SK-N-SH treated with all-trans-retinoic acid at 6 μM for 48 hours (cell line): ENCODE results near the gene NPR3.
A peak's percentile ranks its signal among the peaks of the same experiment; 100 is the strongest.

Experiments used
- ATAC-seq: fragments of 200-7000 bp; cut with Tn5 transposase; 3 replicates; pipeline ENCODE4 v1.9.1; 2020; ENCODE audit warnings: mild to moderate bottlenecking, moderate library complexity
- ARNTL ChIP-seq: fragments of 450-650 bp; formaldehyde crosslinking; IDR thresholded peaks from 2 replicates; pipeline ENCODE4 v1.5.0; 2020; ENCODE audit warnings: low read depth, mild to moderate bottlenecking, moderate library complexity, borderline replicate concordance
- BACH2 ChIP-seq: fragments of 250-450 bp; sonication (Bioruptor Pico); IDR thresholded peaks from 2 replicates; pipeline ENCODE4 v1.9.0; 2021; ENCODE audit warnings: mild to moderate bottlenecking, borderline replicate concordance
- CSDC2 ChIP-seq: fragments of 250-450 bp; sonication (Bioruptor Pico); IDR thresholded peaks from 2 replicates; pipeline ENCODE4 v1.5.0; 2020; ENCODE audit warnings: mild to moderate bottlenecking, moderate library complexity
- ESRRG ChIP-seq: fragments of 250-450 bp; sonication (Bioruptor Pico); IDR thresholded peaks from 2 replicates; pipeline ENCODE4 v1.6.1; 2021; ENCODE audit warnings: mild to moderate bottlenecking
- GLIS3 ChIP-seq: fragments of 250-450 bp; sonication (Bioruptor Pico); IDR thresholded peaks from 2 replicates; pipeline ENCODE4 v1.5.0; 2020; ENCODE audit warnings: mild to moderate bottlenecking, moderate library complexity
- ISL1 ChIP-seq: fragments of 250-450 bp; sonication (Bioruptor Pico); IDR thresholded peaks from 2 replicates; pipeline ENCODE4 v2.1.2; 2022; ENCODE audit warnings: mild to moderate bottlenecking, moderate library complexity
- OSR1 ChIP-seq: fragments of 250-450 bp; sonication (Bioruptor Pico); IDR thresholded peaks from 2 replicates; pipeline ENCODE4 v1.8.0; 2022; ENCODE audit warnings: moderate library complexity, mild to moderate bottlenecking, inconsistent platforms
- SNAI2 ChIP-seq: fragments of 250-450 bp; sonication (Bioruptor Pico); IDR thresholded peaks from 2 replicates; pipeline ENCODE4 v1.5.0; 2020; ENCODE audit warnings: mild to moderate bottlenecking, moderate library complexity
- TCF4 ChIP-seq: fragments of 250-450 bp; sonication (Bioruptor Pico); IDR thresholded peaks from 2 replicates; pipeline ENCODE4 v1.8.0; 2021; ENCODE audit warnings: mild to moderate bottlenecking, moderate library complexity, borderline replicate concordance
- TOX ChIP-seq: fragments of 250-450 bp; sonication (Bioruptor Pico); IDR thresholded peaks from 2 replicates; pipeline ENCODE4 v1.8.0; 2021; ENCODE audit warnings: mild to moderate bottlenecking, moderate library complexity, borderline replicate concordance
- ZC3H10 ChIP-seq: fragments of 250-450 bp; sonication (Bioruptor Pico); IDR thresholded peaks from 2 replicates; pipeline ENCODE4 v1.5.1; 2021; ENCODE audit warnings: mild to moderate bottlenecking, moderate library complexity
- ZFP3 ChIP-seq: fragments of 250-450 bp; sonication (Bioruptor Pico); IDR thresholded peaks from 2 replicates; pipeline ENCODE4 v1.5.0; 2020; ENCODE audit warnings: mild to moderate bottlenecking, moderate library complexity
- ZFP30 ChIP-seq: fragments of 450-650 bp; formaldehyde crosslinking; IDR thresholded peaks from 2 replicates; pipeline ENCODE4 v1.5.0; 2022; ENCODE audit warnings: mild to moderate bottlenecking, moderate library complexity
- ZNF565 ChIP-seq: fragments of 450-650 bp; formaldehyde crosslinking; conservative IDR thresholded peaks from 2 replicates; pipeline ENCODE4 v1.5.0; 2020; ENCODE audit warnings: low read depth, mild to moderate bottlenecking, moderate library complexity
- TF ChIP-seq, protein P1 (sequence below): fragments of 250-450 bp; sonication (Bioruptor Pico); IDR thresholded peaks from 2 replicates; pipeline ENCODE4 v1.8.0; 2021; ENCODE audit warnings: low read depth, mild to moderate bottlenecking, moderate library complexity, borderline replicate concordance
- TF ChIP-seq, protein P2 (sequence below): fragments of 250-450 bp; sonication (Bioruptor Pico); IDR thresholded peaks from 2 replicates; pipeline ENCODE4 v1.8.0; 2020; ENCODE audit warnings: mild to moderate bottlenecking, moderate library complexity, borderline replicate concordance
- TF ChIP-seq, protein P3 (sequence below): fragments of 250-450 bp; sonication (Bioruptor Pico); IDR thresholded peaks from 2 replicates; pipeline ENCODE4 v1.5.1; 2021; ENCODE audit warnings: mild to moderate bottlenecking, moderate library complexity

Gene NPR3

DNA sequence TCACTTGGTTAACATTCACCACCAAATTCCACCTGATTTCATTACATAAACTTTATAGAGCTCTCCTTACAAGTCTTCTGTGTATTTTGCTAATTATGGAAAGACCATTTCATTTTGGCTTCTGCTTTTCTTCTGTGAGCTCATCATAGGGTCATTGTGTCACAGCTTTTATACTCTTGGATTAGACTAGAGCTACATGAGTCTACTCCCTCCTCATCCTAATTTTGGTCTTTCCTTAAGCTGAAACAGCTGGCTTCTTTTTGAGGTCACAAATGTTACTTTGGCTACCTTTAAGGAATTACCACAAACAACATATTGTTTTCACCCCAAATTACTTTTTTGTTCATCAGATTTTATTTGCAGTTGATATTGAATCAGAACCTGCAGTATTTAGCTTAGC, 103.0 kb downstream of the NPR3 start:
- TF ChIP-seq TOX (CRISPR knock-in tag): no peak
- no peak for ATAC-seq

DNA sequence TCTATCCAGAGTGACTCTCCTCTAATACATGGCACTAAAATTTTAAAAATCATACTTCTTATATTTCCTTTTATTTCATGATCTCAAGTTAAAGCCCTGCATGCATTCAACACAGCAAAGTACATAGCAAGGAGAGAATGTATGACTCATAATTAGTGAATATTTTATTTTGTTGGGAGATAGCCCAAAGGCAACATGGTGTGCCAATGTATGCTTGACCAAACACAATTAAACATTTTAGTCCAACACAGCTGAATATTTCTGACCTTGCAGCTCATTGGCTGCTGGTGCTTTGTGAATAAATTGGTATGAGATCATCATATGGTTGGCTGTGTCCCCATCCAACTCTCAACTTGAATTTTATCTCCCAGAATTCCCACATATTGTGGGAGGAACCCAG, 103.5 kb downstream of the NPR3 start:
- ATAC-seq: peak; percentile 42
- TF ChIP-seq CSDC2 (no peak), ZFP30 (no peak), ARNTL (CRISPR knock-in tag) (no peak), ESRRG (CRISPR knock-in tag) (no peak), GLIS3 (CRISPR knock-in tag) (no peak), ISL1 (CRISPR knock-in tag) (no peak), BACH2 (CRISPR knock-in tag) (no peak), ZNF565 (no peak)
- TF ChIP-seq, protein P1, sequence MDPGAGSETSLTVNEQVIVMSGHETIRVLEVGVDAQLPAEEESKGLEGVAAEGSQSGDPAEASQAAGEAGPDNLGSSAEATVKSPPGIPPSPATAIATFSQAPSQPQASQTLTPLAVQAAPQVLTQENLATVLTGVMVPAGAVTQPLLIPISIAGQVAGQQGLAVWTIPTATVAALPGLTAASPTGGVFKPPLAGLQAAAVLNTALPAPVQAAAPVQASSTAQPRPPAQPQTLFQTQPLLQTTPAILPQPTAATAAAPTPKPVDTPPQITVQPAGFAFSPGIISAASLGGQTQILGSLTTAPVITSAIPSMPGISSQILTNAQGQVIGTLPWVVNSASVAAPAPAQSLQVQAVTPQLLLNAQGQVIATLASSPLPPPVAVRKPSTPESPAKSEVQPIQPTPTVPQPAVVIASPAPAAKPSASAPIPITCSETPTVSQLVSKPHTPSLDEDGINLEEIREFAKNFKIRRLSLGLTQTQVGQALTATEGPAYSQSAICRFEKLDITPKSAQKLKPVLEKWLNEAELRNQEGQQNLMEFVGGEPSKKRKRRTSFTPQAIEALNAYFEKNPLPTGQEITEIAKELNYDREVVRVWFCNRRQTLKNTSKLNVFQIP (CRISPR knock-in tag): no peak
- TF ChIP-seq, protein P2, sequence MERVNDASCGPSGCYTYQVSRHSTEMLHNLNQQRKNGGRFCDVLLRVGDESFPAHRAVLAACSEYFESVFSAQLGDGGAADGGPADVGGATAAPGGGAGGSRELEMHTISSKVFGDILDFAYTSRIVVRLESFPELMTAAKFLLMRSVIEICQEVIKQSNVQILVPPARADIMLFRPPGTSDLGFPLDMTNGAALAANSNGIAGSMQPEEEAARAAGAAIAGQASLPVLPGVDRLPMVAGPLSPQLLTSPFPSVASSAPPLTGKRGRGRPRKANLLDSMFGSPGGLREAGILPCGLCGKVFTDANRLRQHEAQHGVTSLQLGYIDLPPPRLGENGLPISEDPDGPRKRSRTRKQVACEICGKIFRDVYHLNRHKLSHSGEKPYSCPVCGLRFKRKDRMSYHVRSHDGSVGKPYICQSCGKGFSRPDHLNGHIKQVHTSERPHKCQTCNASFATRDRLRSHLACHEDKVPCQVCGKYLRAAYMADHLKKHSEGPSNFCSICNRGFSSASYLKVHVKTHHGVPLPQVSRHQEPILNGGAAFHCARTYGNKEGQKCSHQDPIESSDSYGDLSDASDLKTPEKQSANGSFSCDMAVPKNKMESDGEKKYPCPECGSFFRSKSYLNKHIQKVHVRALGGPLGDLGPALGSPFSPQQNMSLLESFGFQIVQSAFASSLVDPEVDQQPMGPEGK (CRISPR knock-in tag): no peak
- TF ChIP-seq, protein P3, sequence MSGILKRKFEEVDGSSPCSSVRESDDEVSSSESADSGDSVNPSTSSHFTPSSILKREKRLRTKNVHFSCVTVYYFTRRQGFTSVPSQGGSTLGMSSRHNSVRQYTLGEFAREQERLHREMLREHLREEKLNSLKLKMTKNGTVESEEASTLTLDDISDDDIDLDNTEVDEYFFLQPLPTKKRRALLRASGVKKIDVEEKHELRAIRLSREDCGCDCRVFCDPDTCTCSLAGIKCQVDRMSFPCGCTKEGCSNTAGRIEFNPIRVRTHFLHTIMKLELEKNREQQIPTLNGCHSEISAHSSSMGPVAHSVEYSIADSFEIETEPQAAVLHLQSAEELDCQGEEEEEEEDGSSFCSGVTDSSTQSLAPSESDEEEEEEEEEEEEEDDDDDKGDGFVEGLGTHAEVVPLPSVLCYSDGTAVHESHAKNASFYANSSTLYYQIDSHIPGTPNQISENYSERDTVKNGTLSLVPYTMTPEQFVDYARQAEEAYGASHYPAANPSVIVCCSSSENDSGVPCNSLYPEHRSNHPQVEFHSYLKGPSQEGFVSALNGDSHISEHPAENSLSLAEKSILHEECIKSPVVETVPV (CRISPR knock-in tag): no peak

DNA sequence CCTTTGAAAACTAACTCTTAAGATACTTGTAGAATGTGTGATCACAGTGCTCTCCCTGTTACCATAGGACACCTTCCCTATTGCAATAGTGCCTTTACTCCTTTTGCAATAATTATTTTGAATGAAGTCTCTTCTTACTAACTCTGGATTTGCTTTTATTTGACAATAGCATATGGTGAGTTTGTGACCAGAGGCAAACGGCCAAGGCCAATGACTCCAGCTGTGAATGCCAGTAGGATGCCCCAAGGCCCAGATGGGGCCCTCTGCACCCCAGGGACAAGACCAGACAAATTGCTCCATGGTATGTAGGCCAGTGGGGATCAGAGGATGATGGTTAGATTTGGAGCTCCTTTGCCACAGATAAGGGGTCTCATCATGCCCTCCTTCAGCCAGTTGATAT, 116.9 kb downstream of the NPR3 start:
- no peak for ATAC-seq
- TF ChIP-seq OSR1 (CRISPR knock-in tag) (no peak), ESRRG (CRISPR knock-in tag) (no peak)
- TF ChIP-seq, protein P3 (CRISPR knock-in tag): no peak
- TF ChIP-seq, protein P1 (CRISPR knock-in tag): no peak

DNA sequence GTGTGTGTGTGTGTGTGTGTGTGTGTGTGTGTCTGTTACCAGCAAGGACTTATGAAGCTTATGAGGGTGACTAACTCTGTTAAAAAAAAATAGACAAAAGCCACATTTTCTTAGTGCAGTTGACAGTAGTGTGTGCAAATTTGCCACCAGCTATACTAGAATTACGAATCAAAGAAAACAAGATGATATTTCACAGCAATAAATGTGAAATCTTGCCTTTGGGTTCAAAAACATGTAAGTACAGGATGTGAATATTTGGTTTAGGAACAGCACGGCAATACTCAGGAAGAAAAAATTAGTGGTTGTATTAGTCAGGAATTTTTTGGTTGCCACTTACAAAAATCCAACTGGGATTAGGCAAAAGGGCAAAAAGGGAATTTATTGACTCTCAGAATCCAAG, 117.4 kb downstream of the NPR3 start:
- ATAC-seq: no peak
- TF ChIP-seq ZFP30: no peak
- TF ChIP-seq ZFP3: no peak
- TF ChIP-seq TCF4 (CRISPR knock-in tag): no peak
- TF ChIP-seq, protein P2 (CRISPR knock-in tag): no peak
- TF ChIP-seq SNAI2 (CRISPR knock-in tag): no peak
- TF ChIP-seq ZC3H10 (CRISPR knock-in tag): no peak
- TF ChIP-seq GLIS3 (CRISPR knock-in tag): no peak
- TF ChIP-seq, all 23 proteins: peak for 0
